ENCODE data around the gene CGRRF1. TPM values are rescaled to one million over a fixed set of nuclear protein-coding genes. Genes with fewer than 3 reads are reported as not detected.

CGRRF1 gene
- total RNA-seq, 2 donors from 2014 or later, result 16.3 to 19.7 TPM

DNA sequence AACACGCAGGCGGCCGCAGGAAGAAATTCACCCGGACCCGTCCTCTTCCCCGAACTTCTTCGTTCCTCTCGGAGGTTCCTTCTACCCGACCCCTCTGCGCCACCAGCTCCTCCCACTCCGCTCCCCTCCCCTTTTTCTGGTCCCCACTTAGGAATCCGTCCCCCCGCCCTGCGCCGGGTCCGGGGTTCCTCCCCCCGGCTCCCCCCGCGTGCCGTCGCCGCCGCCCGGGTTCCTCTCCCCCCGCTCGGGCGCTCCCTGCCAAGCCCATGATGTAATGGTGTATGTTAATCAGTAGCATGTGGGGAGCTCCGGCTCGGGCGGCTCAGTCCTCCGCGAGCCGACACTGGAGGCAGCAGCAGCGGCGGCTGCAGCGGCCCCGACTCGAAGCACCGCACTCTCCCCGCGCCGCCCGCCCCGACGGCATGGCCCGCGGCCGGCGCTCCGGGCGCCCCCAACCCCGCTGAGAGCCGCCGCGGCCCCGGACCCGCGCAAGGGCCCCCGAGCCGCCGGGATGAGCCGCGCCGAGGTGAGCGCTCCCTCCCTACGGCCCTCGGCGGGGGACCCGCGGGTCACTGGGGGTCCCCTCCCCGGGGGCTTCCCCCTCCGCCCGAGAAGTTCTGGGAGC, 56.2 kb downstream of the CGRRF1 start:
- H3K27ac Mint-ChIP-seq, result no peak overlapping the region
- no peaks in the 10 kb centered on the region for H3K36me3 Mint-ChIP-seq
- peak overlapping the region; percentile 65 for H3K4me3 Mint-ChIP-seq
- H3K9me3 Mint-ChIP-seq, result no peaks in the 10 kb centered on the region
- H3K27me3 Mint-ChIP-seq, result peaks cover 22 to 40% of the 10 kb centered on the region in 2 donors
- peak; percentile 86 to 89 for ATAC-seq
- peak; percentile 78 for DNase-seq (ENCODE audit: low spot score)
- H3K4me1 Mint-ChIP-seq (ENCODE audit: low read depth in 2 of 2), result peaks cover 7 to 15% of the 10 kb centered on the region in 2 donors

DNA sequence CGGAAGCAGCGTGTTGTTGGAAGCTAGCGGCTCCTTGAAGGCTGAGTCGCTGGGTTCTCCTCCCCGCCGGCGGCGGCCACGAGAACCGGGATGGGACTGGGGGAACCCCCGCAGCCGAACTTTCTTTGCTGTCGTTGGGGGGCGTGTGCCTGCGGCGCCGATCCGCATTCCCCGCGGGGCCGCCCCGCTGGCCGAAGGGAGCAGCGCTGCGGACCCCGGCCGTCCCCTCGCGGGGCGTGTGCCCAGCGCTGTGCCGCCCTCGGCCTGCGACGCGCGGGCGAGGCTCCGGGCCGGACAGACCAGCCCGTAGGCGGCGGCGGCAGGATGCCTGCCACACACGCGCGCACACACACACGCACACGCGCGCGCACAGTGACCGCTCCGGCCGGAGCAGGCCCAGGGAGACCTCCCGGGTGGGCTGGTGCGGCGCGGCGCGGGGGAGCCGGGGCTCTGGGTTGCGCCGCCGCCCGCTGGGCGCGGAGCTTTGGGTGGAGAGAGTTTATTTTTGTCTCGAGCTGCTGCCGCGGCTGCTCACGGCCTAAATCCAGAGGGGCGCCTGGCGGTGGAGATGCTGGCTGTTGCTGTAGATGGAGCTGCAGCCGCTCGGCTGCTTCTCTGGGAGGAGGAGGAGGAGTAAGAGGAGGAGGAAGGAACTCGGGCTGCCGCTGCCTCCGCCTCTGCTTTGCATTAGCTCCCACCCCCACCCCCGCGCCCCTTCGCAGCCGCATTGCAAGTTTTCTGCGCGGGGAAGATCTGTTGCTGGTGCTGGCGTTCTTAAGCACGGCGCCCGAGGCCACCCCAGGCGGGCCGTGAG, 56.9 kb downstream of the CGRRF1 start, which contains the start of gene SAMD4A:
Gene SAMD4A (plus strand): TSS at position 719 of the 814 bp plus-strand sequence. CDS start 789 bp downstream, outside the sequence.
- H3K27me3 Mint-ChIP-seq, result peaks cover 22 to 39% of the 10 kb centered on the region in 2 donors
- H3K4me1 Mint-ChIP-seq (ENCODE audit: low read depth in 2 of 2), result peaks cover 7 to 15% of the 10 kb centered on the region in 2 donors
- no peak within 1 kb of the TSS for H3K27ac Mint-ChIP-seq
- no peaks in the 10 kb centered on the region for H3K36me3 Mint-ChIP-seq
- DNase-seq (ENCODE audit: low spot score), result no peak
- H3K4me3 Mint-ChIP-seq, result peak within 1 kb of the TSS; percentile 86
- ATAC-seq, result peak; percentile 45 to 65
- H3K9me3 Mint-ChIP-seq, result no peaks in the 10 kb centered on the region

DNA sequence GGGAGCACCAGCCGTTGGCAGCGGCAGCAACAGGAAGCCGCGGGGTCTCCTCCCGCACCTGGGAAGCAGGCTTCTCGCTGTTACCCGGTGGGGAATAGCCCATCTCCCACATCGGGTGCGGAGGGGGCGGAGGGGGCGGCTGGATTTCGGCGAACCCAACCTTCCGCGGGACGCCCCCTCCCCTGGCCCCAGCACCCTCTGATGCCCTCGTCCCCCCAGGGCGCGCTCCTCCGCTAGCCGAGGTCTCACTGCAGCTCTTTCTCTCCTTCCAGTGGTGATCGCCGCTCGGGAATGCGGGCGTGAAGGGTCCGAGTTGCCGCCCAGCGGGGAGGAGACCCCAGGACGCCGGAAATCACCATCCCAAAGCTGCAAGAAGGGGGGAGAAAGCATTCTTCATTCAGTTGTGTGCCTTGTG, 57.5 kb downstream of the CGRRF1 start:
- Mint-ChIP-seq H3K4me1 (ENCODE audit: low read depth in 2 of 2) (peaks cover 7 to 15% of the 10 kb centered on the region in 2 donors), H3K4me3 (peak overlapping the region; percentile 86), H3K36me3 (peaks cover 6% of the 10 kb centered on the region), H3K9me3 (peaks cover 4% of the 10 kb centered on the region), H3K27me3 (peaks cover 24 to 43% of the 10 kb centered on the region in 2 donors), H3K27ac (no peak overlapping the region)
- ATAC-seq (no peak), DNase-seq (ENCODE audit: low spot score) (no peak)

DNA sequence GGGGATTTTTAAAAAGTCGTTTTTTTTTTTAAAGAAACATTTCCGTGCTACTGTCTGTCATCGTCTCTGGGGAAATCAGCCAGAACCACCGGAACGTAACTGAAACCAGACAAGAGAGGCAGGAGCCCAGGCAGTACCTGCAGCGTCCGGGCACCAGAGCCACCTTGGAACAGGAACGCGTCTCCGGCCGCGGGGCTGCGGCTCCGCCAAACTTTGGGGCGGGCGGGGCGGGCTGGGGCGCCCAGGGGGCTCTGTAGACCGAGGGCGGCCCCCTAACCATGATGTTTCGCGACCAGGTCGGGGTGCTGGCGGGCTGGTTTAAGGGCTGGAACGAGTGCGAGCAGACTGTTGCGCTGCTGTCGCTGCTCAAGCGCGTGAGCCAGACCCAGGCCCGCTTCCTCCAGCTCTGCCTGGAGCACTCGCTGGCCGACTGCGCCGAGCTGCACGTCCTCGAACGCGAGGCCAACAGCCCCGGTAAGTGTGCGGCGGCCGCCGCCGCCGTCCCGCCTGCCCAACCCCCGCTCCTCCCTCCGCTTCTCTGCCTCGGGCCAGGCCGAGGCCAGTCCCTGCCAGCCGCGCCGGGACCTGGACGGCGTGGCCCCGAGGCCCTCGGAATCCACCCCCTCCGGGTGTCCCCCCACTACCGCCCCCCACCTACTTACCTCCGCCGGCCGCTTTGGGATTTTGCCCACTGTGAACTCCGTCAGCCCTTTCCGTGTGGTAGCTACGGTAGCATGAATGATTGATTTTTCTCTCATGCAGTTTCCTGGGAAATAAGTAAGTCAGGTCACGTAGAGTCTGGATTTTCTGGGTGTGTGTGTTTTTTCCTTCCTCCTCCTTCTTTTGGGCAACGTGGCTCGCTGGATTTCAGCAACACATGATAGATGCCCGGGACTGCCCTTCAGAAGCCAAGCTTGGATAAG, 58.2 kb downstream of the CGRRF1 start:
- Mint-ChIP-seq H3K27ac (no peak overlapping the region), H3K36me3 (peaks cover 8% of the 10 kb centered on the region)

DNA sequence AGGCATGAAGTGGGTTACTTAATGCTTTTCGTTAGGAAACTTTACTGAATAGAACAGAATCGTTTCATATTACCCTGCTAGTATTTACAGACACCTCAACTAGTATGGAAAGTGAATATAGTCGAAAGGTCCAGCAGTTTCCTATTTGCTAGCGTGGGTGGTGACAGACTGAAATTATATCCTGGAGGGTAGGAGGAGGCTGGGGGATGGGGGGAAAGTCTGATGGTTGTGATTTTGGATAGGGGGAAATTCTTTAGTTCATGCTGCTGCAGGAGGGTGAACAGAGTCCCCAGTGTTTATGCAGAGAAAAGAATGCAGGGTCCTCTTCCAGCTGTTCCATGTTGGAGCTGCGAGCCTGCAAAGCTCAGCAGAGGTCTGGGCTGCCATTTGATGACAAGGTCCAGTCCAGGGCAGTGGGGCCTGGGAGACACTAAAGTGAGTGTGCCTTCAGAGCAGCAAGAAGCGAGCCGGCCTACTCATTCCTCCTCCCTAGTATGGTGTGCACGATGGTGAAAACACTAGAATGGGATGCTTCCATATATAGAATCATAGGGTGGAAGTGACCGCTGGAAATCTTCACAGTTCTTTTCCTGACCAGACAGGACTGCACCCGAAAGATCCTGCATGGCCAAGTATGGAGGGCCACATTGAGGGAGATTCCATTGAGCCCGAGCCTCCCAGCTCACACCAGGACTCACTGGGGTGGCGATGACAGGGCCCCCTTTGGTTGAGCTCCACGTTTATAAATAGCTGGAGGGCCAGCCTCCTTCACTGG, 59.3 kb downstream of the CGRRF1 start:
- H3K36me3 Mint-ChIP-seq, result peaks cover 18% of the 10 kb centered on the region
- DNase-seq (ENCODE audit: low spot score) (no peak), ATAC-seq (no peak)
- peaks cover 27 to 50% of the 10 kb centered on the region in 2 donors for H3K27me3 Mint-ChIP-seq
- peaks cover 7 to 15% of the 10 kb centered on the region in 2 donors for H3K4me1 Mint-ChIP-seq (ENCODE audit: low read depth in 2 of 2)
- no peak overlapping the region for H3K27ac Mint-ChIP-seq
- no peak overlapping the region for H3K4me3 Mint-ChIP-seq
- H3K9me3 Mint-ChIP-seq, result peaks cover 4% of the 10 kb centered on the region

More for the DNA sequence above, 58.2 kb downstream of the CGRRF1 start:
- peaks cover 22 to 39% of the 10 kb centered on the region in 2 donors for H3K27me3 Mint-ChIP-seq
- ATAC-seq (peak; percentile 29 to 42), DNase-seq (ENCODE audit: low spot score) (no peak)
- H3K4me1 Mint-ChIP-seq (ENCODE audit: low read depth in 2 of 2), result peaks cover 7 to 15% of the 10 kb centered on the region in 2 donors
- peaks cover 4% of the 10 kb centered on the region for H3K9me3 Mint-ChIP-seq
- H3K4me3 Mint-ChIP-seq, result peak overlapping the region; percentile 86

DNA sequence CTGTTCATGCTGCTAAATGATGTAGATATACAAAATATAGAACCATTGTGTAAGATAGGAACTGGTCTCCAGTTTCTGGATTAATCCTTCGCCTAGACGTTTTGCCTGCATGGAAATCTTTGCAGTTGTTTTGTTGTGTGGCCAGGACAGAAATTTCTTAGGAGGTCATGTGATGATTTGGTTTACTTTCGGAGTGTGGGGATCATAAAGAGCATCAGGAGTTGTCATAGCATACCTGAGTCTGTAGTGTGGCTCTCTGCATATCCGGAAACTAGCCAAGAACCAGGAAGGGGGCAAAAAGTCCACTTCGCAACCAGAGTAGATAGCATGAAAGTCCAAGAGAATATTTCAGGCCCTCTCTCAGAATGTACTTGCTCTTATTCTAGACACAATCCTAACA, 60.3 kb downstream of the CGRRF1 start:
- H3K4me1 Mint-ChIP-seq (ENCODE audit: low read depth in 2 of 2), result peaks cover 5 to 7% of the 10 kb centered on the region in 2 donors
- DNase-seq (ENCODE audit: low spot score) (no peak), ATAC-seq (no peak)
- peaks cover 24% of the 10 kb centered on the region for H3K36me3 Mint-ChIP-seq
- no peak overlapping the region for H3K4me3 Mint-ChIP-seq
- peaks cover 4% of the 10 kb centered on the region for H3K9me3 Mint-ChIP-seq
- H3K27ac Mint-ChIP-seq, result no peak overlapping the region
- peaks cover 36 to 53% of the 10 kb centered on the region in 2 donors for H3K27me3 Mint-ChIP-seq

DNA sequence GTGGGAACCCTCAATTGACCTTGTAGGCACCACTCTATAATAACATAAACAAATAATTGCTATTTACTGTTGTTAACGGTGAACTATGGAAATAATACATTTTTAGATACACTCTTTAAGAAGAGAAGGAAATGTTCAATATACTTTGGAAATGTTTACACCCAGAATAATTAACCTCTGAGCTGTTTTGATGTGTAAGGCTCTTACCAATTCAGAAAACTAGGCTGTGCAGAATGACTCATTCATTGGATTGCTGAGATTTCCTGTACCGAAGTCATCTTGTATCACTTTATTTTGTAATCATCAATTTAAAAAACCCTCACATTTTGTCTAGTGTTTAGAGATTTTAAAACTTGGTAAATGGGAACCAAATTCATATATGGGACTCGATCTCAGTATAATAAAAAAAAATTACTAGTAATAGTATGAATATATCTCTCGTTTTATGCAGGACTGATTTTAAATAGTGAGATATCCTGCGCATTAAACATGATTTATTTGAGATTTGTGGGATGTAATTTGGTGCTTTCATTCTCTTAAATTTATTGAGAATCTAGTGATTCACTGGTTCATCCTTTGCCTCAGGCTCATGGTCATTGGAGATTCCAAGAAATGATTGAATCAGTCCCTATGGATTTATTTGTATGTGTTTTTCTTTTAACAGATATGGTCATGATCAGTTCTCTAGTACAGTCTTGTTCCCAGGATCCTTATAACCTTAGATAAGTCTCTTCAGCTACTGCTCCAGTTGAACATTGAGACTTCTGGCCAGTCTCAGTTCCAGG, 61.1 kb downstream of the CGRRF1 start:
- Mint-ChIP-seq H3K27ac (no peak overlapping the region), H3K36me3 (peaks cover 24% of the 10 kb centered on the region), H3K4me3 (no peak overlapping the region), H3K27me3 (peaks cover 42 to 60% of the 10 kb centered on the region in 2 donors), H3K4me1 (ENCODE audit: low read depth in 2 of 2) (peaks cover 5 to 7% of the 10 kb centered on the region in 2 donors), H3K9me3 (peaks cover 4% of the 10 kb centered on the region)
- DNase-seq (ENCODE audit: low spot score), result no peak
- ATAC-seq, result no peak

DNA sequence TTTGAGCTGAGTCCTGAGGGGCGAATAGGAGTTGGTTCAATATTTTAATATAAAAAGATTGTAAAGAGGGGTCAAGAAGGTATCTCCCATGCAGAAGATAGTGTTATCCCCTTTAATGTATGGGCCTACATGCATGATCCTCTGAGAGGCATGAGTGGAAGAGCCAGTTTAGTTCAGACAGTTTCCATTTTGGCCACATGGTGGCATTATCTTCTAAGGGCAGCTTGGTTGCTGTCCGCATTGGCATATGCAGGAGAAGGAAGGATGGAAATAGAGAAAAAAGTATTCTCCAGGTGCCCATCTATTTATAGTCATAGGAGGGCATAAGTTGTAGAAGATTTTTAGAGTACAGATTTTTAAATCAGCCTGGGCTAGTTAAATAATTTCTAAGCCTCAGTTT, 62.6 kb downstream of the CGRRF1 start:
- Mint-ChIP-seq H3K36me3 (peaks cover 24% of the 10 kb centered on the region), H3K27me3 (peaks cover 51 to 74% of the 10 kb centered on the region in 2 donors), H3K4me1 (ENCODE audit: low read depth in 2 of 2) (peaks cover 3 to 6% of the 10 kb centered on the region in 2 donors), H3K4me3 (no peak overlapping the region), H3K27ac (no peak overlapping the region), H3K9me3 (peaks cover 4% of the 10 kb centered on the region)
- DNase-seq (ENCODE audit: low spot score), result no peak
- no peak for ATAC-seq

DNA sequence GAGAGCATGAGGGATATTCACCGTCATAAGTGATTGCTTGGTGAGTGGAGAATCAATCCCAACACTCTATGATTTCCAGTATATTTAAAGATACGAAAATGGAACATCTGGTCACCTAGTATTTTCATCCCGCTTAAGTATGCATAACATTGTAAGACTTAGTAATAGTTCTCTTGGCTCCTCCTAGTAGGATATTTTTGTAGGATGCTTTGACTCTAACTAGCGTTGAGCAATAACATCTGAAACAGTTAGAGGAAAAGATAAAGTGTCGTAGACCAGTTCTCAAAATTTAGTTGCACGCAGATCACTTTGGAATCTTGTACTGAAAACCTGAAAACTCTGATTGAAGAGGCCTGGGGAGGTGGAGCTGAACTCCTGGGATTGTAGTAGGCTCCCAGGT, 64.8 kb downstream of the CGRRF1 start:
- peaks cover 4% of the 10 kb centered on the region for H3K9me3 Mint-ChIP-seq
- H3K4me3 Mint-ChIP-seq, result no peak overlapping the region
- no peak for ATAC-seq
- DNase-seq (ENCODE audit: low spot score), result no peak
- no peaks in the 10 kb centered on the region for H3K4me1 Mint-ChIP-seq (ENCODE audit: low read depth in 2 of 2)
- H3K36me3 Mint-ChIP-seq, result peaks cover 24% of the 10 kb centered on the region
- no peak overlapping the region for H3K27ac Mint-ChIP-seq
- H3K27me3 Mint-ChIP-seq, result peaks cover 50 to 82% of the 10 kb centered on the region in 2 donors

DNA sequence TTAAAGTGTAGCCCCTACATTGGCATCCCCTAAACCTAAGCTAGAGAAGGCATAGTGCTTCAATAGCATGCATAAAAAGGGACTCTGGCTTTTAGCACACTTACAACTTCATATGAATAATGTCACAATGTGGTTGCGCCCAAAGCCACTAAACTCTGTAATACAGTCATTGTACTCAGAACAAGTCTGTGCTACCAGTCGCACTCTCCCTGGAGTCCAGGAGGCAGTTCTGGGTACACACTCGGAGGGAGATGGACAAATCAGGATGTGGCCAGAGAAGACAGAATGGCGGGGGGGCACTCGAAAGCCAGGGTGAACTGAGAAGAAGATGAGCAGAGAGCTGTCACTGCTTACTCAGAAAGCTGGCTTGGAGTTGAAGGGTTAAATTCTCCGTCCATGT, 67.8 kb downstream of the CGRRF1 start:
- H3K4me3 Mint-ChIP-seq, result no peak overlapping the region
- DNase-seq (ENCODE audit: low spot score) (no peak), ATAC-seq (peak in 1 of 2 donors; percentile 51)
- no peaks in the 10 kb centered on the region for H3K9me3 Mint-ChIP-seq
- peaks cover 43 to 72% of the 10 kb centered on the region in 2 donors for H3K27me3 Mint-ChIP-seq
- H3K4me1 Mint-ChIP-seq (ENCODE audit: low read depth in 2 of 2), result no peaks in the 10 kb centered on the region
- no peak overlapping the region for H3K27ac Mint-ChIP-seq
- H3K36me3 Mint-ChIP-seq, result peaks cover 17% of the 10 kb centered on the region

DNA sequence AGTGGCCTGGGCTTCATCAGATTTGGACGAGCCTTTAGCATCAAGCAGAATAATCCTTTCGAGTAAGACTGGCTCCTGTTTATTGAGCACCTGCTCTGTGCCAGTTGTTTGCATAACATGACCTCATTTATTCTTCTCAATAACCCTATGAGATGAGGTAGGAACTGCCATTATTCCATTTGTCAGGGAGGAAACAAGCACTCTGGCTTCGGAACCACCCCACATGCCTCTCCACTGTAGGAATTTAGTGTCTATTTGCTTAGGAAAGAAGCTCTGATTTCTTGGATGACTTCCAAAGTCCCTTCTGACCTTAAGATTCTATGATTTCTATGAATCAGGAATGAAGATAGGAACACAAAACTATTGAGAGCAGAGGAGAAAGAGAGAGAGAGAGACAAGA, 68.3 kb downstream of the CGRRF1 start:
- Mint-ChIP-seq H3K4me3 (no peak overlapping the region), H3K27me3 (peaks cover 43 to 71% of the 10 kb centered on the region in 2 donors), H3K4me1 (ENCODE audit: low read depth in 2 of 2) (no peaks in the 10 kb centered on the region), H3K27ac (no peak overlapping the region), H3K9me3 (no peaks in the 10 kb centered on the region), H3K36me3 (peaks cover 15% of the 10 kb centered on the region)
- DNase-seq (ENCODE audit: low spot score) (no peak), ATAC-seq (no peak)

DNA sequence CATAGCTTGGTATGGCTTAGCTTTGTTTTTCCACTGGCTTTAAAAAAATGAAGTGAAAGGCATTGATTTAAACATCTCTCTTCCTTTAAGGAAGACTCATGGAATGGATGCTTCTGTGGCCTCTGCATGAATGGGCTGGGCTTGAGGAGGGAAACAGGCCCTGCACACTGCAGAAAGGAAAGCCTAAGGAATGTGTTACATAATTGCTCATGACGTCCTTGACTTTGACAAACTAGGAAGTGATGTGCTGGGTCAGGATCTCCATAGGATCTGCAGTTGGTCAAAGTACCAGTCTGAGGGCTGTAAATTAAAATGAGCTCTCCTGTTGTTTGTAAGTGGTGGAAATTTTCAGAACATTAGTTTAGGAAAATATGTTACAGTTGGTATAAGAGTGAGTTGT, 69.9 kb downstream of the CGRRF1 start:
- Mint-ChIP-seq H3K36me3 (no peaks in the 10 kb centered on the region), H3K4me1 (ENCODE audit: low read depth in 2 of 2) (no peaks in the 10 kb centered on the region), H3K27me3 (peaks cover 36 to 67% of the 10 kb centered on the region in 2 donors), H3K9me3 (no peaks in the 10 kb centered on the region), H3K27ac (no peak overlapping the region), H3K4me3 (no peak overlapping the region)
- DNase-seq (ENCODE audit: low spot score) (no peak), ATAC-seq (no peak)
